Measurements from ENCODE around the gene NID1.

DNA sequence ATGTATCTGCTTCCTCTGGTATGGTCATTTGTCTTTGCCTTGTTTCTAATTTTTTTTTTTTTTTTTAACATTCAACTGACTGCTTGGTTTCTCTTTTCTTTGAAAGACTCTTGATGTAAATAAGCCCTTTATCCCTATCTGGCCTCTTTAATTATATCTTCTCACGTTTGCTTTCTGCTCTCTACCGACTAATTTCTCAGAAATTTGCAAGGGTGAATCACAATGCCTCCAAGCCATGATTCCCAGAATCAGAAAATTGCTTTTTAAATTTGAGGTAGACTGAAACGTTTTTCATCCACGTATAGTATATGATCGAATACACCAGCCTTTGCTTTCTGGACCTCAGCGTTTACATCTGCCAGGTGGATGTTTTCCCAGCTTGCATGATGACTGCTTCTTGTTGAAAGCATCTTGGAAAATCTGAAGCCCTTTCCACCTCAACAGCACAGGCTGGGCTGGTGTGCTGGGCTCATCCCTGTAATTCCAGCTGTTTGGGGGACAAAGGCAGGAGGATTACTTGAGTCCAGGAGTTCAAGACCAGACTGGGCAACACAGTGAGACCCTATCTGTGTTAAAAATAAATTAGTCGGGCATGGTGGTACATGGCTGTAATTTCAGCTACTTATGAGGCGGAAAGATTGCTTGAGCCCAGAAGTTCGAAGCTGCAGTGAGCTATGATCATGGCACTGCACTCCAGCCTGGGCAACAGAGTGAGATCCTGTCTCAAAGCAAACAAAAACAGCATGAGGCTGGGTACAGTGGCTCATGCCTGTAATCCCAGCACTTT lies 42.4 kb upstream of the NID1 start:
- TF ChIP-seq, protein P1, sequence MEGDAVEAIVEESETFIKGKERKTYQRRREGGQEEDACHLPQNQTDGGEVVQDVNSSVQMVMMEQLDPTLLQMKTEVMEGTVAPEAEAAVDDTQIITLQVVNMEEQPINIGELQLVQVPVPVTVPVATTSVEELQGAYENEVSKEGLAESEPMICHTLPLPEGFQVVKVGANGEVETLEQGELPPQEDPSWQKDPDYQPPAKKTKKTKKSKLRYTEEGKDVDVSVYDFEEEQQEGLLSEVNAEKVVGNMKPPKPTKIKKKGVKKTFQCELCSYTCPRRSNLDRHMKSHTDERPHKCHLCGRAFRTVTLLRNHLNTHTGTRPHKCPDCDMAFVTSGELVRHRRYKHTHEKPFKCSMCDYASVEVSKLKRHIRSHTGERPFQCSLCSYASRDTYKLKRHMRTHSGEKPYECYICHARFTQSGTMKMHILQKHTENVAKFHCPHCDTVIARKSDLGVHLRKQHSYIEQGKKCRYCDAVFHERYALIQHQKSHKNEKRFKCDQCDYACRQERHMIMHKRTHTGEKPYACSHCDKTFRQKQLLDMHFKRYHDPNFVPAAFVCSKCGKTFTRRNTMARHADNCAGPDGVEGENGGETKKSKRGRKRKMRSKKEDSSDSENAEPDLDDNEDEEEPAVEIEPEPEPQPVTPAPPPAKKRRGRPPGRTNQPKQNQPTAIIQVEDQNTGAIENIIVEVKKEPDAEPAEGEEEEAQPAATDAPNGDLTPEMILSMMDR (optimal IDR thresholded peaks at IDR 0.05 in 1 of 3, IDR thresholded peaks at IDR 0.05 in 1 of 3, conservative IDR thresholded peaks at IDR 0.05 in 1 of 3; ENCODE audit: extremely low read depth in 1 of 3, insufficient read depth in 2 of 3, low read length in 3 of 3) = no peak
- TF ChIP-seq EZH2 (IDR thresholded peaks at IDR 0.05; ENCODE audit: low read length) = no peak

All from keratinocyte (primary cell).